SIG-M5 treated with dmso at 0.1 percent for 504 hours (cell line): ENCODE data around the gene DNAH14.
"Not testable (repeated sequence)": the region's sequence is repeated elsewhere in the genome, so short reads cannot be mapped to it uniquely, and the experiment has no call there.

Experiments used
- DNase-seq: peaks from one replicate; lab custom pipeline; 2025; ENCODE audit not compliant: unreplicated experiment; lab: John Stamatoyannopoulos, UW

The DNAH14 gene

GRCh38 chr1:224920930-224921329 is 8.5 kb upstream of the DNAH14 start:
- DNase-seq = no peak

DNA sequence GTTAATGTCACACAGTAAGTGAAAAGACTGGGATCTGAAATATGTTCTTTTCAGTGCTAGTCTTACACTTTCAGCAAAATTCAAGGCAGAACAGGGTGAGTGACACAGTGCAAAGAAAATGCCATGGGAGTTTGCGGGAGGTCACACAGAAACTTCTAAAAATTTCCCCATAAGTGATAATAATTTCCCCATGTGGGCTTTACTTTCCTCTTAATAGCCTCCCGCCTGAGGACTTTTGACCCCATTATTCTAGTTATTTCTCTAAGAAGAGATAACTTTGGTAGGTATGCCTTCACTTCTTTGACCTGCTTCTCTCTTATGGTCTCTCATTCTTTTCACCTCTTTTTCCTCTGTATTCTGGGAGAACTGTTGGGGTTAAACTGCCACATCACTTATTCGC is 8.1 kb upstream of the DNAH14 start:
- no peak for DNase-seq

GRCh38 chr1:224922404-224923164 is 6.9 kb upstream of the DNAH14 start:
- peak; percentile 55 for DNase-seq

GRCh38 chr1:224923726-224924125 is 5.7 kb upstream of the DNAH14 start:
- no peak for DNase-seq

DNA sequence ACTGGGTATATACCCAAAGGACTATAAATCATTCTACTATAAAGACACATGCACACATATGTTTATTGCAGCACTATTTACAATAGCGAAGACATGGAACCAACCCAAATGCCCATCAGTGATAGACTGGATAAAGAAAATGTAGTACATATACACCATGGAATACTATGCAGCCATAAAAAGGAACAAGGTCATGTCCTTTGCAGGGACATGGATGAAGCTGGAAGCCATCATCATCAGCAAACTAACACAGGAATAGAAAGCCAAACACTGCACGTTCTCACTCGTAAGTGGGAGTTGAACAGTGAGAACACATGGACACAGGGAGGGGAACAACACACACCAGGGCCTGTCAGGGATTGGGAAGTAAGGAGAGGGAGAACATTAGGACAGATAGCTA is 1.8 kb upstream of the DNAH14 start:
- not testable (repeated sequence) for DNase-seq

DNA sequence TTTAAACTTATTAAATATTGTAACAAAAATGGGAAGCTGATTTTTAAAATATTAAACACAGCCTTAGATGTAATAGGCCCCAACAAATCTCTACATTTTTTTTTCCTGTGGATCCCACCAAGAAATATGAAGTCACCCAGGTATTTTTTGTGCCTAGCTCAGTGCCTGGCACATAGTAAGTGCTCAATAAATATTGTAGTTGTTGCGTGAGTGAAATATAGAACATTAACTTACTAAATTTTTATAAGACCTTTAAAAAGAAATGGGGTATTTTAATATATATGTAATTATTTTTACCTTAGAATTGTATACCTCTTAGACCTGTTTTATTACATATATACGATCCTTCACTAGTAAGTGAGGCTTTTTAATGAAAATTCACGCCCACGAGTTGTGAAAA is 569 bp upstream of the DNAH14 start:
- DNase-seq = no peak

DNA sequence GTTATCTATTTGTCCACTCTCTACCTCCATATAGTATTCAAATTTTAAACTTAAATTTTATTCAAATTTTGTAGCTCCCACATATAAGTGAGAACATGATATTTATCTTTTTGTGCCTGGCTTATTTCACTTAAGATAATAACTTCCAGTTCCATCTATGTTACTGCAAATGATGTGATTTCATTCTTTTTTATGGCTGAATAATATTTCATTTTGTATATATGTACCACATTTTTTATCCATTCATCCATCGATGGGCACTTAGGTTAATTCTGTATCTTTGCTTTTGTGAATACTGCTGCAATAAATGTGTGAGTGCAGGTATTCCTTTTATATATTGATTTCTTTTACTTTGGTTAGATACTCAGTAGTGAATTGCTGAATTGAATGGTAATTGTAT is 2.1 kb downstream of the DNAH14 start:
- no peak for DNase-seq

DNA sequence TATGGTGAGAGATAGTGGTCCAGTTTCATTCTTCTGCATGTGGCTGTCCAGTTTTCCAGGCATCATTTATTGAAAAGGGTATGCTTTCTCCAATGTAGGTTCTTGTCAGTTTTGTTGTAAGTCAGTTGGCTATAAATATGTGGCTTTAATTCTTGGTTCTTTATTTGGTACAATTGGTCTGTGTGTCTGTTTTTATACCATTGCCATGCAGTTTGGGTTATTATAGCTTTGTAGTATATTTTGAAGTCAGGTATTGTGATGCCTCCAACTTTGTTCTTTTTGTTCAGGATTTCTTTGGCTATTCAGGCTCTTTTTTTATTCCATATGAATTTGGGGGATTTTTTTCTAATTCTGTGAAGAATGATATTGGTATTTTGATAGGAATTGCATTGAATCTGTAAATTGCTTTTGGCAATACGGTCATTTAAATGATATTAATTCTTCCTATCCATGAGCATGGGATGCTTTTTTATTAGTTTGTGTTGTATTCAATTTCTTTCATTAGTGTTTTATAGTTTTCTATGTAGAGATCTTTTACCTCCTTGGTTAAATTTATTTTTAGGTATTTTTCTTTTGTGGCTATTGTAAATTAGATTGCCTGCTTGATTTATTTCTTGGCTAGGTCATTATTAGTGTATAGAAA is 3.3 kb downstream of the DNAH14 start:
- DNase-seq = no peak

DNA sequence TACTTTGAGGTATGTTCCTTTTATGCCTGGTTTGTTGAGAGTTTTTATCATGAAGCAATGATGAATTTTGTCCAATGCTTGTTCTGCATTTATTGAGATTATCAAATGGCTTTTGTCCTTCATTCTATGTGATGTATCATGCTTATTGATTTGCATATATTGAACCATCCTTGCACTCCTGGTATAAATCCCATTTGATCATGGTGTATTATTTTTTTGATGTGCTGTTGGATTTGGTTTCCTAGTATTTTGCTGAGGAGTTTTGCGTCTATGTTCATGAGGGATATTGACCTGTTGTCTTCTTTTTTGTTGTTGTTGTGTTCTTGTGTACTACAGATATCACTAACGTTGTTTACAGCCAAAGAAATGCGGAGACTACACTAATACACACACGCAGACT is 4.1 kb downstream of the DNAH14 start:
- DNase-seq = no peak

GRCh38 chr1:224938652-224939051 is 9.2 kb downstream of the DNAH14 start:
- no peak for DNase-seq

DNA sequence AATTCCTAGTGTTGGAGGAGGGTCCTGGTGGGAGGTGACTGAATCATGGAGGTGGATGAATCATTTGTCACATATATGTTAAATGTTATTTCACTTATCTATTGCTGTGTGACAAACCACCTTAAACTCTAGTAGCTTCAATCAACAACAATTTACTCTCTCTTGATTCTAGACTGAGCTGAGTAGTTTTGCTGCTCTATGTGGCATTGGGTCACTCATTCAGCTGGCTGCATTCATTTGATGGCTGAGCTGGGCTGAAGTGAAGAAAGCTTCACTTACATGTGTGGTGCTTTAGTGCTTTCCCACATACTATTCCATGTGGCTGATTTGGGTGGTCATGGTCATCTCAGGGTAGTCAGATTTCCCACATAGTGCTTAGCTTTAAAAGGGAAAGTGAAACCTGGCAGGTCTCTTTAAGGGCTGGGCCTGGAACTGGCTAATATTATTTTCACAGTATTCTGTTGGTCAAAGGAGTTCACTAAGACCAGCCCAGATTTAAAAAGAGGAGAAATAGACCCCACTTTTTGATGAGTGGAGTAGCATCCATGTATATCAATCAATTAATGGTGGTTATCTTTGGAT is 10.5 kb downstream of the DNAH14 start:
- DNase-seq = no peak

DNA sequence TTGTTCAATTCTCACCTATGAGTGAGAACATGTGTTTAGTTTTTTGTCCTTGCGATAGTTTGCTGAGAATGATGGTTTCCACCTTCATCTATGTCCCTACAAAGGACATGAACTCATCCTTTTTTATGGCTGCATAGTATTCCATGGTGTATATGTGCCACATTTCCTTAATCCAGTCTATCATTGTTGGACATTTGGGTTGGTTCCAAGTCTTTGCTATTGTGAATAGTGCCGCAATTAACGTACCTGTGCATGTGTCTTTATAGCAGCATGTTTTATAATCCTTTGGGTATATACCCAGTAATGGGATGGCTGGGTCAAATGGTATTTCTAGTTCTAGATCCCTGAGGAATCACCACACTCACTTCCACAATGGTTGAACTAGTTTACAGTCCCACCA is 11.3 kb downstream of the DNAH14 start:
- not testable (repeated sequence) for DNase-seq

GRCh38 chr1:224945651-224946348 is 16.3 kb downstream of the DNAH14 start:
- not testable (repeated sequence) for DNase-seq

GRCh38 chr1:224946349-224946691 is 16.8 kb downstream of the DNAH14 start:
- not testable (repeated sequence) for DNase-seq

DNA sequence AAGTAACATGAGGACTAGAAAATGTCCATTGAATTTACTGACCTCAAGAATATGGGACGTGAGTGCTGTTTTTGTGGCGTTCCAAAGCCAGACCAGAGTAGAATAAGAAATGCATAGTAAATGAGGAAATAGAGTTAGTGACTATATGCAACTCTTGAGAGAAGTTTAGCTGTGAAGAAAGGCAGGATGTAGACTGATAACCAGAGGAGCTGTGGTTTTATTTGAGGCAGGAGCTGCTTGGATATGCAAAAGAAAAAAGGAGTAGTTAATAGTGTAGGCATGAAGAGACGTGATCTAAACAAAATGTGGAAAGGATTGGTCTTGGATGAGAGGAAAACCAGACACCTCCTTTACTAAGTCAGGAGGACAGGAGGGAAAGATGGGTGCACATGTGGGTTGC is 28.2 kb downstream of the DNAH14 start:
- DNase-seq = no peak

DNA sequence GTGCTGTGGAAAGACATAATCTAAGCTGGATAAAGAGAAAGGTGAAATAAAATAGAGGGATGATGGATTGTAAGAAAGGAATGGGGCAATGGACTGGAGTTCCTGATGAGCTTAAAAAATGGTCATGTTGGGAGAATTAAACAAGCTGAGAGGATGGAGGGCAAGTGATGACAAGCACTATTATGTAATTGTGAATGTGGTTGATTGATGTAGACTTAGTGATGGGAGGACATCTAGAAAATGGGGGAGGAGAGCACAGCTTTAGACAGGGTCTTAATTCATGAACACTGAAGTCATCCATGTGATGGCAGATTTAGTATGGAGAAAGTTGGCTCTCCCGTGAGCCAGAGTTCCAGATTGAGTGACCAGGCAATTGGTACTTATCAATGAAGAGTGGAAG is 29.0 kb downstream of the DNAH14 start:
- no peak for DNase-seq

GRCh38 chr1:224959115-224959514 is 29.6 kb downstream of the DNAH14 start:
- DNase-seq = no peak

- no peak for DNase-seq
Observed at GRCh38 chr1:224959656-224960055, 30.2 kb downstream of the DNAH14 start.

DNA sequence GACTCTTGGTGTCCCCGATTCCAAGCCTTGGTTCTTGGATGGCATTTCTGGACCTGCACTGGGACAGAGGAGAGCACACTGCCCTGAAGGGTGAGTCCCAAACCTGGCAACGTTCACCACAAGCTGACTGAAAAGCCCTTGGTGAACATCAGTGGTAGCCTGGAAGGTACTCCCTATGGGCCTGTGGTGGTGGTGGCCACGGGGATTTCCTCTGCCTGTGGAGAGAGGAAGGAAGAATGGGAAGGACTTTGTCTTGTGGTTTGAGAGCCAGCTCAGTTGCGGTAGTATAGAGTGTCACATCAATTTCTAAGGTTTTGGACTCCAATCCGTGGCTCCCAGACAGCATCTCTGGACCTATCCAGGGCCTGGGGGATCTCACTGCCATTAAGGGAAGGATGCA is 50.7 kb downstream of the DNAH14 start:
- no peak for DNase-seq

GRCh38 chr1:224981922-224982354 is 52.5 kb downstream of the DNAH14 start:
- not testable (repeated sequence) for DNase-seq

DNA sequence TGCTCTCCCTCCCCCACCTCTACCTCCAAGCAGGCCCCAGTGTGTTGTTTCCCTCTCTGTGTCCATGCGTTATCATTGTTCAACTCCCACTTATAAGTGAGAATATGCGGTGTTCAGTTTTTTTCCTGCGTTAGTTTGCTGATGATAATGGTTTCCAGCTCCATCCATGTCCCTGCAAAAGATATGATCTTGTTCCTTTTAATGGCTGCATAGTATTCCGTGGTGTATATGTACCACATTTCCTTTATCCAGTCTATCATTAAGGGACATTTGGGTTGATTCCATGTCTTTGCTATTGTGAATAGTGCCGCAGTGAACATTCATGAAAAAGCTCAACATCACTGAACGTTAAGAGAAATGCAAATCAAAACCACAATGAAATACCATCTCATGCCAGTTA is 58.6 kb downstream of the DNAH14 start:
- no peak for DNase-seq

- DNase-seq = no peak
Observed at GRCh38 chr1:224989615-224990014, 60.1 kb downstream of the DNAH14 start.
